DMS 273 treated with DMSO at 0.1 percent for 48 hours (cell line): Measurements from ENCODE around the gene ASCC2.
"Not testable (repeated sequence)": the region's sequence is repeated elsewhere in the genome, so short reads cannot be mapped to it uniquely, and the experiment has no call there.

Experiments
- DNase-seq: peaks from one replicate; lab custom pipeline; 2025; lab: John Stamatoyannopoulos, UW

The ASCC2 gene

GRCh38 chr22:29856496-29856895 is 18.4 kb upstream of the ASCC2 start:
- DNase-seq = no peak

- DNase-seq = peak; percentile 36
These were observed 17.6 kb upstream of the ASCC2 start for GRCh38 chr22:29855611-29856181.

- DNase-seq = no peak
These were observed 16.4 kb upstream of the ASCC2 start for GRCh38 chr22:29854432-29854831.

GRCh38 chr22:29848111-29848510 is 10.0 kb upstream of the ASCC2 start:
- DNase-seq = no peak

- no peak for DNase-seq
These were observed 8.2 kb upstream of the ASCC2 start for GRCh38 chr22:29846290-29846689.

GRCh38 chr22:29842740-29843139 is 4.7 kb upstream of the ASCC2 start:
- DNase-seq = no peak

- no peak for DNase-seq
These were observed 4.1 kb upstream of the ASCC2 start for GRCh38 chr22:29842172-29842571.

GRCh38 chr22:29840498-29840897 is 2.4 kb upstream of the ASCC2 start:
- no peak for DNase-seq

GRCh38 chr22:29839039-29839438 is 965 bp upstream of the ASCC2 start:
- no peak for DNase-seq

GRCh38 chr22:29838599-29838956 is 504 bp upstream of the ASCC2 start:
- no peak for DNase-seq

- not testable (repeated sequence) for DNase-seq
These were observed 1.2 kb downstream of the ASCC2 start for GRCh38 chr22:29836791-29837370.

GRCh38 chr22:29834046-29834445 is 4.0 kb downstream of the ASCC2 start:
- no peak for DNase-seq

- DNase-seq = no peak
These were observed 4.6 kb downstream of the ASCC2 start for GRCh38 chr22:29833392-29833965.

GRCh38 chr22:29831958-29832357 is 6.1 kb downstream of the ASCC2 start:
- DNase-seq = no peak

GRCh38 chr22:29831186-29831921 is 6.7 kb downstream of the ASCC2 start:
- no peak for DNase-seq

- DNase-seq = no peak
These were observed 7.5 kb downstream of the ASCC2 start for GRCh38 chr22:29830585-29830984.

- not testable (repeated sequence) for DNase-seq
These were observed 10.3 kb downstream of the ASCC2 start for GRCh38 chr22:29827726-29828125.

GRCh38 chr22:29827091-29827490 is 11.0 kb downstream of the ASCC2 start:
- no peak for DNase-seq

- no peak for DNase-seq
These were observed 12.5 kb downstream of the ASCC2 start for GRCh38 chr22:29825578-29825977.

GRCh38 chr22:29824677-29825076 is 13.4 kb downstream of the ASCC2 start:
- DNase-seq = no peak

- DNase-seq = peak; percentile 30
These were observed 16.6 kb downstream of the ASCC2 start for GRCh38 chr22:29821291-29822016.

- no peak for DNase-seq
These were observed 17.1 kb downstream of the ASCC2 start for GRCh38 chr22:29820961-29821290.

GRCh38 chr22:29819501-29819900 is 18.6 kb downstream of the ASCC2 start:
- DNase-seq = no peak
